GOT3 (cell line): ENCODE results near the gene IGFL3.
"Not testable (repeated sequence)": the region's sequence is repeated elsewhere in the genome, so short reads cannot be mapped to it uniquely, and the experiment has no call there.

ENCODE experiments used
- DNase-seq: peaks from one replicate; lab custom pipeline; 2025; ENCODE audit warnings: mixed read lengths; lab: John Stamatoyannopoulos, UW

IGFL3 gene

DNA sequence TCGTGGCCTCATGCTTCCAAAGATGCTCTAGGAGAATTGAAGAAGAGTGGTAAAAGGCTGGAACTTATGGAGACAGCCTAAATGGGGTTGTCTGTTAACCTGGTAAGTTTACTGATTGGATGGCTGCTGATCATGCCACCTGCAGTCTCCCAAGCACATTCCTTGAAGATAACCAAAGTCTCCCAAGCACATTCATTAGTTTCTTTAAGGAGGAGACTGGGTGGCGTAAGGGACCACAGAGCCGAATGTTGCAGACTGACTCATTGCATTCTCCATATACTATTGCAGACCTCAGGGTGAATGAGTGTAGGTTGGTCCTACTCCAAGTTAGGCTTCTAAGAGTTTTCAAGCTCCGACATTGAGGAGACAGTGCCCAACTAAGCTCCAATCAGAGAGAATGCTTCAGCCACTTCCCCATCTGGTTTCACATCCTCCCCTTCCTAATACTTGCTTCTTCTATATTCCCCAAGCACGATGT lies at the start of gene IGFL3:
Gene IGFL3 (minus strand): TSS at position 51 of the 478 bp plus-strand sequence. CDS start 39 bp downstream, at position 12.
- no peak for DNase-seq

DNA sequence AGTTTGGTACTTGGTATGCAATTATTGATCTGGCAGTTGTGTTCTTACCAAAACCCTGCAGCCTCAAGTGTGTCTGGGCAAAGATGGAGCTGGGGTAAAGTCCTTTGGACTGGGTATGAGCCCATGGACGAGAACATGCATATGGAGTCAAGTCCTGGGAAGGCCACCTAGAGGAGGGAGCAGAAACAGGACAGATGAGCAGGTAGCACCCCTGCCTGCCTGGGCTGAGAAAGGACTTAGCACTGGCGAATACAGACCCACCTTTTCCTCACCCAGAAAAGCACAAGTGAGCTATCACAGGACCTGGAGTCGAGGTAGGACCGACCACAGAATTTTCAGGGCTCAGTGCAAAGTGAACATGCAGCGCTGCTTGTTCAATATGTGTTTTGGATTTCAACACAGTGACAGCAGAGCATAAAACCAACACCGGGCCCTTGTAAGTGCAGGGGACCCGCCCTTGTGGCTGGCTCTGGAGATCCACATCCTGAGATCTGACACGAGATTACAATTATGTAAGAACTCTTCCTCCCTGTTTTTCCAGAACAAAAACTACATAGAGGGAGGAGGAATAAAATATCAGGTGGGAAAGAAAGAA lies 49.5 kb upstream of the IGFL3 start:
- no peak for DNase-seq

DNA sequence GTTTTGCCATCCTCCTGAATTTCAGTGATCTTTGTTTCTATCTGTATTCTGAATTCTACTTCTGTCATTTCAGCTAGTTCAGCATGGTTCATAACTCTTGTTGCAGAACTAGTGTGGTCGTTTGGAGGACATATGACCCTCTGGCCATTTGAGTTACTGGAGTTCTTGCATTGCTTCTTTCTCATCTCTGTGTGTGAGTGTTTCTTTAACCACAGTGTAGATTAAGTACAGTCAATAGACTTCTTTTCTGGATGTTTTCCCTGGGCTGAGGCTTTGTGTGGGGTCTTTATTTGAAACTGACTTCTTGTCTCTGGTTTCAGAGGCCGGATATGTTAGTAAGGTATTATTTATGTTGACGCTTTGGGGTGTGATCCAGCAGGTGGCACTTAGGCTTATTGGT lies 38.2 kb upstream of the IGFL3 start:
- no peak for DNase-seq

- DNase-seq: not testable (repeated sequence)
Observed at GRCh38 chr19:46161642-46162257, 37.3 kb upstream of the IGFL3 start.

DNA sequence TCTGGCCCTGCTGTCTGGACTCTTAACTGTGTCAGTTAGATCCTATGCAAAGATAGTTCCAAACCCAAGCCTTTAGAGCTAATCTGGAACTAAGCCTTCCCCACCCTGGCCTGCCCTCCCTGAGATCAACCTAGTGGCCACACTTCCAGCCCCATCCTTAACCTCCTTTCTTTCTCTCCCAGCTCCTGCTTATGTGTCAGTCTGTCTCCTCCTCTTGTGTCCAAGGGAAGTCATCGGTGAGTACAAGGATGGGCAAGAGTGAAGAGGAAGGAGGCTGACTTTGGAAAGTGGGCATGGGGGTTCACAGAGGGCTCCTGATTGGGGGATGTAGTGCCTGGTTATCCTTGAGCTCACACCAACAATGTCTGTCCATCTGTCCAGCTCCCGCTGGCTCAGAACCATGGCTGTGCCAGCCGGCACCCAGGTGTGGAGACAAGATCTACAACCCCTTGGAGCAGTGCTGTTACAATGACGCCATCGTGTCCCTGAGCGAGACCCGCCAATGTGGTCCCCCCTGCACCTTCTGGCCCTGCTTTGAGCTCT lies 35.8 kb upstream of the IGFL3 start:
- DNase-seq: no peak

DNA sequence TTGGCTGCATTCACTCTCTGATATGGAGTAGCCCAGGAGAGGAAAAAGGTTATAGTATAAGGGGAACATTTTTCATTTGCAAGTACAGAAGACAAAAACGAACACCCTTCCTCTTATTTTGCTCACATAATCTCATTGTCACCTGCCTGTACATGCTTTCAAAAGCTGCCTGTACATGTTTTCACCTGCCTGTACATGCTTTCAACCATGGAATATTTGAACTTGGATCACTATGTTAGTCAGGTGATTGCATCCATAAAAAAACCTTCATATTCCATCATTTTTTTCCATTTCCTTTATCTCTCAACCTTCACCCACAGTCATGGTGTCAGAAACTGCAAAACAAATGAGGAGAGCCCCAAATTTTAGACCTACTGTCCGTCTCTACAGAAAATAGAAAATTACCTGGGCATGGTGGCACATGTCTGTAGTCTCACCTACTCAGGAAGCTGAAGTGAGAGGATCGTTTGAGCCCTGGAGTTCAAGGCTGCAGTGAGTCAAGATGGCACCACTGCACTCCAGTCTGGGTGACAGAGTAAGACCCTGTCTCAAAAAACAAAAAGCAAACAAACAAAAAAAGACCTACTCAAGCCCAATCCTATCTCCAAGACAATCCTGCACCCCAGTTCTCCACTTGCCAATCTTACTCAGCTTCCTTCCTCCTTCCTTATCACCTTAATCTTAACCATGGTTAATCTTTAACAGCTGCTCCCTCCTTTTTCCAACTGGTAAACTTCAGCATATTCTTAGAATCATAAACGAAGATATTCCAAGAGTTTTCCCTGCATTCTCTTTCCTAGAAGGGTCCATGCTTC lies 35.1 kb upstream of the IGFL3 start:
- no peak for DNase-seq

DNA sequence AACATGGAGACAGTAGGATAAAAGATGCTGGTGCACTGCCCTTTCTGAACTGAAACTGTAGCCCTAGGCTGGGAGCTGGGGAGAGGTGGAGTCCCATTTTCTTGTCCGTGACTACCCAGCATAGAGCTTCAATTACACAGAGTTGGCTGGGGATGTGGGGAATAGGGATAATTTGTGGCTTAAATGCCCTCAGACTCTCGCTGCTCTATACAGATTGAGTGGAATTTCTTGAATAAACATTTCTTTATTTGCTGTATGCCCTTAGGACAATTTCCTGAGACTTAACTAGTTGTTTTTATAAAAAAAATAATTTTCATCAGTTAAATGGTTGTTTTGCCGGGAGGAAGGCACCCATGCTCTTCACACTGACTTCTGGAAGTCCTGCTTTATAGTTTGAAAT lies 30.7 kb upstream of the IGFL3 start:
- DNase-seq: no peak

- no peak for DNase-seq
Observed at GRCh38 chr19:46150606-46151005, 26.1 kb upstream of the IGFL3 start.

DNA sequence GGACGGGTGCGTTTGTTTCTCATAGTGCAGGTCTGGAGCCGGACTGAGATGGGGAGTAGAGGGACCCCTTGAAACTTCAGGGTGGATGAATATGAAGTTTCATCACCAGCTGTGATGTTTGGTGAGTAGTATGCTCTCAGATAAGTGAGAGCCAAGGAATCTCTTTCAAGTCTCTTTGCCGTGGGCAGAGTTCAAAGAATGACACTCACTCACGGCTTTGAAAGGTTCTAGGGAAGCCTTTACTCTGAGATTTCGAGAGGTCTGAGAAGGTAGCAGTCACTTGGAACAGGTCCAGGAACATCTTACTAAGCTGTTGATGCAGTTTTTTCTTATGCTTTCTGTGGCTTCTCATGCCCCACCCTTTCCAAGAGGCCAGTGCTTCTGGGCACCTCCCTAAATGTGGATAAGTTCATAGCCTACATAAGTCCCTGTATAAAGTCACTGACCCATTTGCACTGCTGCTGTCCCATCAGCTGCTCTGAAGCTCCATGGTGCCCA lies 23.4 kb upstream of the IGFL3 start, which contains the start of gene IGFL2:
Gene IGFL2 (plus strand): TSS at position 448 of the 498 bp plus-strand sequence. CDS start 41 bp downstream, at position 489.
- no peak for DNase-seq

DNA sequence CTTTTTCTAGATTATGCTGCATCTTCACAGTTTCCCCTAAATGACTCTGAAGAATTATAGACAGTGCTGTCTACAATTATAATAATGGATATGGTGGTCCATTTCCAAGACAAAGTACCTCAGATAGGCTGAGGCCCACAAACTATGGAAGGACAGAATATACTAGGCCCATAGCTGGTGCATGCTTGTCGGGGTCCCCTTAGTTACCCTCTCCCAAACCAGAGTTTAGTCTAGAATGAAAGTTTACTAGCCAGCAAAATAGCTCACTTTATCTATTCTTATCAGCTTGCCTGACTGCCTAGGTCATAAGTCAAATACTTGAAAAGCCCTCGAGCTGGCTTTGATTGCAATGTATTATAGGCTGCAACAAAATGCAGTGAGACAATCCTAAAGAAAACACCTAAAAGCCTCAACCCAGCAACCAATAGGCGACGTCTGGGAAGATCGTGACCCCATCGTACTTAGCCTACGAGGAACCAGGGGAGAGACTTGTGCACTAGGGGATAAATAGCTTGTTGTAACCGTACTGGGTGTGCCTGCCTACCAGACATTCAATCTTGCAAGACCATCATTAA lies 22.8 kb upstream of the IGFL3 start:
- DNase-seq: no peak

DNA sequence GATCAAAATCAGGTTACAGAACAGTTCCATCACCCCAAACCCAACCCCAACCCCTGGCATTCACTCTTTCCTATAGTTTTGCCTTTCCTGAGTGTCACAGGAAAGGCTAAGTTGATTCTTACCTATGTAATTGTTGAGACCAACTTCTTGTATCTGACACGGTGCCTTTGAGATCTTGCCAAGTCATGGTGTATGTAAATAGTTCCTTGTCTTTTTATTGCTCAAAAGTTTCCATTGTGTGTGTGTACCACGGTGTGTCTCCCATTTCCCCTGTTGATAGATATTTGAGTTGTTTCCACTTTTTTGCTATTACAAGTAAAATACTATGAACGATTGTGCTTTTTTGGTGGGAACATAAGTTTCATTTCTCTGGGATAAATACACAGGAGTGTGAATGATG lies 20.3 kb upstream of the IGFL3 start:
- no peak for DNase-seq

DNA sequence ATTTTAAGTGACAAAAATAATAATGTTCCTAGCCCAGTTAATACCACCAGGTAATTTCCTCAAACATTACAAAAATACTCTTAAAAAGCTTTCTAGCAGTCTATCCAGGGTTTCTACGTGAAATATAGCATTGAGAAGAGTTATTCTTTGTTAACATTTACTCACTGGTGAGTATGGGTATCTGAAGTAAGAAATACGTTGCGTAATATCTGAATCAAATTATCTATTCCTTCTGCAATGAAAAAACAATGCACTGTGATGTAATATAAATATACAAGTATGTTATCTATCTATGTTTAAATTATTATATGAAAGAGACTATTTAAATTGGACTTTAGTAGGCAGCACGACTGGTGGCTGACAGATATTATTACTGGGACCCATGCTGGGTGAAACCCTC lies 17.8 kb upstream of the IGFL3 start:
- DNase-seq: no peak

DNA sequence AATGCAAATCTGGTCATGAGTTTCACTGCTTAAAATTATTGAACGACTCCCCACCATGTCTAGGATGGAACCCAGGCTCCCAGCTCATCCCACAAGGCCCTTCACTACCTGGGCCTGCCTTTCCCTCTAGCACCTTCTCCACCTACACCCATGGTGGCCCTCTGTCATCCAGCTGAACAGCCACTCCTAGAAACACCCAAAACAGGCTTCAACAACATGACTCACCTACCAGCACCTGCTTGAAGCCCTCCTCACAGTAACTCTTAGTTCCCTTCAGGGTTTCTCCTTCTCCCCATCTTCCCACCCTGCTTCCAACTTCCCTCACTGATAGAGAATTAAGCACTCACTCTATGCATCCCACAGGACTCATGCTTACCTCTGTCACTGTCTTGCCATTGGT lies 16.9 kb upstream of the IGFL3 start:
- DNase-seq: no peak

GRCh38 chr19:46137915-46138473 lies 13.5 kb upstream of the IGFL3 start:
- DNase-seq: no peak

DNA sequence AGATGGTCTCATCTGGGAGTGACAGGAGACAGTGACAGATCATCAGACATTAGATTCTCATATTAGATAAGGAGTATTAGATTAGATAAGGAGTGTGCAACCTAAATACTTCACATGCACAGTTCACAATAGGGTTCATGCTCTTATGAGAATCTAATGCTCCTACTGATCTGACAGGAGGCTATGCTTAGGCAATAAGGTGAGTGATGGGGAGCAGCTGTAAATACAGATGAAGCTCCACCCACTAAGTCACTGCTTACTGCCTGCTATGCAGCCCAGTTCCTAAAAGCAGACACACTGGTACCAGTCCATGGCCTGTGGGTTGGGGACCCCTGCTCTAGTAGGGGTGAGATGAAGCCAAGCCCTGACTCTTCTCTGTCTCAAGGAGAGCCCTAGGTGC lies 10.0 kb upstream of the IGFL3 start:
- DNase-seq: no peak

DNA sequence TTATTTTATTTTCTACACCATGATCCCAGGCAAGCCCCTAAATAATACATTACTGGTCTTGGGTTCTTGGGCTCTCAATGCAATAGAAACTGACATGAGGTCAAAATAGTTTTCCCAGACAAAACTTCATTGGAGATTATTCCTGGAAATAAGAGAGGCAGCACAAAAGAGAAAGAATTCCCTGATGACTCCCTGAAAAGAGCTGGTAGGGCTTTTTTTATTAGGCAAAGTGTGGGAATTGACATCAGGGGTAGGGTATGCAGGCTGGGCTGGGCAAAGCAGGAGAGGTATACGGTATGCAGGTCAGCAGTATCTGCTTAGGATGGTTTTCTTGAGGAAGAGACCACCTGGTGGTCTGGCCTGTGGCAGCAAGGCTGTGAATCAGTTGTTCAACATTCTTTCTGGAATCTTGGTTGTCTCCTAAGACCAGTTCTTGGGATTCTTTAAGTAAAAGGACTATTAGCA lies 9.3 kb upstream of the IGFL3 start:
- DNase-seq: no peak

- DNase-seq: no peak
Observed at GRCh38 chr19:46133101-46133627, 8.7 kb upstream of the IGFL3 start.

DNA sequence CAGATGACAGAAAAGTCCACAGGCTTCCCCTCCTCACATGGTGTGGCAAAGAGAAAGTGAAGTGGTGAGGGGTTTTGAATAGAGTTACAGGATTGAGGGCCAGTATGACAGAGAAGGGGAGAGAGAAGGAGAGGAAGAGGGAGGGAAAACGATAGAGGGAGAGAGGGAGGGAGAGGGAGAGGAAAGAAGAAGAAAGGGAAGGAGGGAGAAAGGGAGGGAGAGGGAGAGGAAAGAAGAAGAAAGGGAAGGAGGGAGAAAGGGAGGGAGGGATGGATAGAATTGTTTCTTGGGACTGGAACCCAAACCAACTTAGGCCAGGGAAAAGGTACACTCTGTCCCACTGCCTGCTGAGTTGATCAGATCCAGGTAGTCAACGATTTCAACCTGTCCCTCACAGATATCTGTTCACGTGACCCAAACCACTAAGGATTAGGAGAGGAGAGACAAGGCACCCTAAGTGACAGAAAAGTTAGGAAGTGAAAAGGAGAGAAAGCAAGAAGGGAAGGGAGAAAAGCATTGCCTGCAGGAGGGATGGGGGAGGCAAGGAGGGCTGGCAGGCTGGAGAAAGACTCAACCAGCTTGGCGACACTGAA lies 8.1 kb upstream of the IGFL3 start:
- DNase-seq: no peak

DNA sequence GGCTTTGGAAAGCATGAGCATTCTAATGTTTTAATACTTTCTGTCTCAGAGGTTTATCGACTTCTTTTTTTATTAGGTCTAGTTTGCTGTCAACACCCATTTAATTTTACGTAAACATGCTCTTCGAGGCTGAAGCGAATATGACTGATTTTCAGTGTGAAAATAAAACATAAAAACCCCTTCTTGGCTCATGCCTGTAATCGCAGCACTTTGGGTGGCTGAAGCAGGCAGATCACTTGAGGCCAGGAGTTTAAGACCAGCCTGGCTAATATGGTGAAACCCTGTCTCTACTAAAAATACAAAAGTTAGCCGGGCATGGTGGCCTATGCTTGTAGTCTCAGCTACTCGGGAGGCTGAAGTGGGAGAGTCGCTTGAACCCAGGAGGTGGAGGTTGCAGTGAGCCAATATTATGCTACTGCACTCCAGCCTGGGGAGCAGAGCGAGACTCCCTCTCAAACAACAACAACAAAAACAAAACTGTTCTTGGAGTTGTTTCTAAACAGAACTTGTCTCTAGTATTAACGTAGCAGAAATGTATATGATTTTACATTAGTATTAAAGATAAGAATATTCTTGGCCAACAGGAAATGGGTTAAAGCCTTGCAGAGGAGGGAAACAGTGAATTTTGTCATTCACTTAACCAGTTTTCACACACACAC lies 7.1 kb upstream of the IGFL3 start:
- no peak for DNase-seq

GRCh38 chr19:46126086-46126580 lies 1.6 kb upstream of the IGFL3 start:
- no peak for DNase-seq
